HG03095 (cell line): ENCODE results near the gene QRSL1.
"Not testable (repeated sequence)": the region's sequence is repeated elsewhere in the genome, so short reads cannot be mapped to it uniquely, and the experiment has no call there.

Experiments
- ATAC-seq: cut with Tn5 transposase; IDR thresholded peaks from one replicate; pipeline ENCODE4 v1.9.1; 2021; ENCODE audit warnings: moderate library complexity; ENCODE audit not compliant: unreplicated experiment

Gene QRSL1

GRCh38 chr6:106629103-106629858 is at the start of gene QRSL1, which contains the start of gene RTN4IP1:
QRSL1 (plus strand) TSS chr6:106629578; CDS start chr6:106629682, 104 bp downstream.
RTN4IP1 (minus strand) TSS chr6:106629498; CDS start chr6:106629021, 477 bp downstream.
- ATAC-seq, result peak; percentile 75

- no peak for ATAC-seq
Observed at GRCh38 chr6:106581468-106581867, 47.9 kb upstream of the QRSL1 start.

GRCh38 chr6:106586815-106587415 is 42.5 kb upstream of the QRSL1 start:
- no peak for ATAC-seq

GRCh38 chr6:106588937-106589336 is 40.4 kb upstream of the QRSL1 start:
- not testable (repeated sequence) for ATAC-seq

- ATAC-seq, result no peak
Observed at GRCh38 chr6:106591111-106591825, 38.1 kb upstream of the QRSL1 start.

GRCh38 chr6:106599440-106599839 is 29.9 kb upstream of the QRSL1 start:
- no peak for ATAC-seq

GRCh38 chr6:106600329-106600728 is 29.0 kb upstream of the QRSL1 start:
- ATAC-seq, result no peak

GRCh38 chr6:106608080-106608668 is 21.2 kb upstream of the QRSL1 start:
- peak; percentile 62 for ATAC-seq

- ATAC-seq, result no peak
Observed at GRCh38 chr6:106609699-106610098, 19.7 kb upstream of the QRSL1 start.

- ATAC-seq, result no peak
Observed at GRCh38 chr6:106611030-106611429, 18.3 kb upstream of the QRSL1 start.

- ATAC-seq, result no peak
Observed at GRCh38 chr6:106612671-106613416, 16.5 kb upstream of the QRSL1 start.

- no peak for ATAC-seq
Observed at GRCh38 chr6:106613590-106613989, 15.8 kb upstream of the QRSL1 start.

- no peak for ATAC-seq
Observed at GRCh38 chr6:106614166-106614565, 15.2 kb upstream of the QRSL1 start.

- ATAC-seq, result no peak
Observed at GRCh38 chr6:106614592-106615257, 14.7 kb upstream of the QRSL1 start.

- ATAC-seq, result no peak
Observed at GRCh38 chr6:106617302-106617701, 12.1 kb upstream of the QRSL1 start.

- no peak for ATAC-seq
Observed at GRCh38 chr6:106617857-106618256, 11.5 kb upstream of the QRSL1 start.

GRCh38 chr6:106618324-106618723 is 11.1 kb upstream of the QRSL1 start:
- no peak for ATAC-seq

- ATAC-seq, result no peak
Observed at GRCh38 chr6:106619223-106619622, 10.2 kb upstream of the QRSL1 start.

GRCh38 chr6:106620931-106621672 is 8.3 kb upstream of the QRSL1 start:
- ATAC-seq, result no peak
